Medulla oblongata (tissue), 1 donor: ENCODE data around the gene ANKIB1.

Experiments used
- DNase-seq: peaks from one replicate; pipeline ENCODE4 v3.0.0-alpha.2; 2015; ENCODE audit errors: extremely low spot score

Gene ANKIB1

DNA sequence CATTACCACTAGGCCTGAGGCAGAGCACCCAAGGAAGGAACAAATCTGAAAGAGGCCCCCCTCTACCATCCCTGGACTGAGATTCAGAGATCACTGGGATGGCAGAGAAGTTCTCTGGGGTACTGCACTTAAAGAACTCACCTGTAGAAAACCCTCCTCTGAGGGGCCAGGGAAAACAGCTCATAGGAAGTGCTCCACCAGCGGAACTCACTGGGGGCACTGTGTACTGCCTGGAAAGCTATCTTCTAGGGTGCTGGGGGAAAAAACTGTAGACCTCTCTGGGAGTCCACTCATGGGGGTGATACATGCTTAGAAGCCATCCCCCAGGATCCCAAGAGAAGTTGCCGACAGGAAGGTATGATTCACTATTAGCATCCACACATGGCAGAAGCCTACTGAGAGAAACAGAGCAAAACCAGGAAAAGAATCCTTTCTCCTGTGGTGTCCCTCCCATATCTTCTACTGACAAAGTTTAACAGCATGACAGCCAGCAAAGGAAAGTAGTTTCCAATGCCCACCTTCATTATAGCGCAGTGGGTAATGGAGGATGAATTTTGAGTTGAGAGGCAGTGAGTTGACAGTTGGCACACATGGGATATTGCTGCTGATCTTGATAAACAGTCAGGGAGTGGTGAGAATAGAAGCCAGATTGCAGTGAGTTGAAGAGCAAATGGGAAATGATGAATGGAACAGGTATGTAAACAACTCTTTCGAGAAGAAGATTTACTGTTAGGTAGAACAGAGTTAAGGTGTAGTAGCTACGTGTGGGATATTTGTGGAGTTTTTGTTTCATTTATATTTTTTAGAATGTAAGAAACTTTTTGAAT, 20.9 kb downstream of the ANKIB1 start:
- no peak for DNase-seq

GRCh38 chr7:92268921-92269320, 23.1 kb downstream of the ANKIB1 start:
- no peak for DNase-seq

- no peak for DNase-seq
Observed at GRCh38 chr7:92275327-92275726, 29.6 kb downstream of the ANKIB1 start.

DNA sequence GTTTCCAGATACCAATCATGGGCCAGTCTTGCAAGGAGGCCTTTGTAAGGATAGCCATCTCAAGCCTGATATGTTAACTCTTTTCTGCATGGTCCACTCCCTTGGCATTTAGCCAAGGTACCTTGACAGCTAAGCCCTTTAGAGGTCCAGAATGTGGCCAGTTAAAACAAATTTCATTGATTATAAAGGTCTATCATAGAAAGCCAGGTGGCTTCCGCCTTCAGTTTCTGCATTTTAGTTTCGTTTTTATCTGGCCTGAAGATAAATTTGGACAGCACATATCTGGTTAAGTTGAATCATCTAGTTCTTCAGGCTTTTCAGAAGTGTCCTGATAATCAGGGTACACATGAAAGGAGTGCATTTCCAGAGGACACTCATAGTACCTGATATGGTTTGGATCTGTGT, 30.7 kb downstream of the ANKIB1 start:
- DNase-seq, result no peak

DNA sequence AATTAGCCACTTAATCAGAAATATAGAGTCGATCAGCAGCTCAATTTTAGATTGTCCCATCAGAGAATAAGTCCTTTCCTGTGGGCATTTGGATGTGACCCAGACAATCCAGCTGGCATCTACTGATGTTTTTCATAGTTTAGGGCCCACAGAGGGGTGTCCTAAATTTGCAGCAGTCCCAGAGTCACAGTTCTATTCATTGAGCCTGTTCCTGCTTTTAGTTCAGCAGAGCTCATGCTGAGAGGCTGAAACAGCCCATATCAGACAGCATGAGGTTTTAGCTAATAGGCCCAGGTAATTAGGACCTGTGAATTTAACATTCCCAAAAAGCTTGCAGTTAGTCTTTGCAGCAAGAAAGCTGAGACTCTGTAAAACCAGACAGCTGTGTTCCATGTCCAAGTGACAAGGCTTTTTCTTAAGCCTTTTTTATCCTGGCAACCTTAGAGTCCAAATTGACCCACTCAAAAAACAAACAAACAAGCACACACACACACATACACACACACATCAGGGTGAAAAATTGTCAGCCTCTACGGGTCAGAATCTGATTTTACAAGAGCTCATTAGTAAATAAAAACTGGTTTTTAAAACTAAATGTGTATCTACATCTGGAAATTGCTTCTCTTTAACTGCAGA, 33.7 kb downstream of the ANKIB1 start:
- no peak for DNase-seq

DNA sequence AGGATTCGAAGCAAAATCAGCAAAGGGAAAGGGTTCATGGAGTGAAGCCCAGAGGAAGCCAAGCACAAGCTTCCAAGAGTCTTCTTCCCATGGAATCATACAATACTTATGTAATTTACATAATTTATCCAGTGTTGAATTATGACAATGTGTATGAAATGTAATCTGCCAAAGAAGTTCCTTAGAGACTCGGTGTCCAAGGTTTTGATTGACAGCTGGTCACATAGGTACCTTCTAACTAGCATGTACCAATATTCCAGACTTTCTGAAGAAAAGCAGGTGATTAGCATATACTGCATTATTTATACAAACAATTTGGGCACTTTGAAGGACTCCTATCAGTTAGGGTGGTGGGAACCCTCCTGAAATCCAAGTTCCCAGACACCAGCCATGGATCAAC, 35.3 kb downstream of the ANKIB1 start:
- DNase-seq, result no peak

- DNase-seq, result no peak
Observed at GRCh38 chr7:92282221-92282814, 36.5 kb downstream of the ANKIB1 start.

- DNase-seq, result no peak
Observed at GRCh38 chr7:92282930-92283329, 37.2 kb downstream of the ANKIB1 start.

- no peak for DNase-seq
Observed at GRCh38 chr7:92289321-92289720, 43.5 kb downstream of the ANKIB1 start.

- no peak for DNase-seq
Observed at GRCh38 chr7:92292981-92293380, 47.2 kb downstream of the ANKIB1 start.

DNA sequence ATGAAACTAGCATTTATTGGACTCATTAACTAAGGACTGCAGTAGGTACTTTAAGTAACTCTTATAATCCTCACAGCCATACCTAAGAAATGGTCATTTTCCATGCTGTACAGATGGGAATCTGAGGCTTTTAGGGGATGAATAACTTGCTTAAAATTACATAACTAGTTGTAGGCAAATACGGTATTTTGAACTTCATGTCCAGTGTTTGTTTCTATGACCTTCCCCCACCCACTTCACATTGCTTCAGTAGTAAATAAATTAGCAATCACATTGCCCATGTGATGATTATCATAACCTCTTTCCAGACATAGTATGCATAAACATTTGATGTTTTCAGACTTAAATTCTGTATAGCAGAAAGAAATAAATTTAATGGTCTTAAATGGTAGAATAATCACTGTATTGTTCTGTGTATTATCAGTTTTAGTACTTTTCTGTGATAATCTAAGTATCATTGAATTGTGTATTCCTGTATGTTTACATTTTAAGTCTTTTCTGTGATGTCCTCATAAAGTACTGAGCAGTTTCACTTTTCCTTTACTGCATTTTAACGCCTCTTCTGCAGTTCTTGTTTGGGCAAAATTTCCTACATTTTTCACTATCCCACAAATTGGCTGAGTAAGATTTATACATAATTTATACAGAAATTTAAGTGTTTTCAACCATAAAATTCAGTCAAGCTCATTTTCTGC, 48.3 kb downstream of the ANKIB1 start:
- no peak for DNase-seq

DNA sequence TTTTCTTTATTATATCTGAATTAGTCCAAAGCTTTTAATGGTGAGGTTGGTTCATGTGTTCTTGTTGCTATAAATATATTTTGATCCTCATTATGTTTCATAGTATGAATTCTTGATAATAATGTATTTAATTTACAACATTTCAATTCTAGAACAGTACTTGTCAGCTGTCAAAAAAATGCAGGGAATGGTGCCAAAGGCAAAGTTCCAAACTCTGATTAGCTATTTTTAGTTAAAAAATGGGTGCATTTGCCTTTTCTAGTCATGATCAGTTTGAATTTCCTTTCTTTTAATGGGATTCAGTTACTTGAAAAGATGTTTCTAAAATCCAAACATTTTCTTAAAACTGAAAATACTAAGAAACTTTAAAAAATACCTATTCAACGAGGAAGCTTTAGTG, 49.6 kb downstream of the ANKIB1 start:
- DNase-seq, result no peak

DNA sequence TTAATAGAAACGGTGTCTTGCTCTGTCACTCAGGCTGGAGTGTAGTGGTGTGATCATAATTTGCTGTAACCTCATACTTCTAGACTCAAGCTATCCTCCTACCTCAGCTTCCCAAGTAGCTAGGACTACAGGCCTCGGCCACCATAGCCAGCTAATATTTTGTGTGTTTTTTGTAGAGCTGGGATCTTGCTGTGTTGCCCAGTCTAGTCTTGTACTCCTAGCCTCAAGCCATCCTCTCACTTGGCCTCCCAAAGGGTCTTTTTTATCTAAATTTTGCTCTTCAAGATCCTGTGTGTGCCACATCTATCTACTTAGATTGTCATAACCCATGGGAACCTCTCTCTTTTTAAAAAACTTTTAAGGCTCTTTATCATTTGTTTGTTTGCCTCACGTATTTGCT, 50.5 kb downstream of the ANKIB1 start:
- DNase-seq, result no peak

DNA sequence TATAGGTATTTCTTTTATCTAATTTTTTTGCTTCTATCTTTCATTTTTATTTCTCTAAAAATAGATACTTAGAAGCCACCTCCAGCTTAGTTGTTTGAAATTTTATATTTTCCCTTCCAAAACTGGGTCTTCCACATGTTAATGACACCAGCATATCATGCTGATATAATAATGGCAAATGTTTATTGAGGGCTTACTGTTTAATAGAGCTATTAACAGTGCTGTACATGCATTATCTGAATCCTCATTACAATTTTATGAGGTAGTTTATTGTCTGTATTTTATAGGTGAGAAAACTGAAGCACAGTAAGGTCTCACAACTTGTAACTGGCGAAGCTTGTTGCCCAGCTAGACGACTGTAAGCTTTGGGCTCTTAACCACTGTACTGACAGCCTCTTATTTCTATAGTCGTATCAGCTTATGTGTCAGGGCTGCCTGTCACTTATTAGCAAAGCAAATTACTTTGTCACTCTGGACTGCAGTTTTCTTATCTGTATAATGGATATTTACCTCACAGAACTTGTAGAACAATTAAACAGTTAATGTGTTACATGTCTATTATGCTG, 51.2 kb downstream of the ANKIB1 start:
- no peak for DNase-seq

GRCh38 chr7:92297736-92298135, 52.0 kb downstream of the ANKIB1 start:
- no peak for DNase-seq

DNA sequence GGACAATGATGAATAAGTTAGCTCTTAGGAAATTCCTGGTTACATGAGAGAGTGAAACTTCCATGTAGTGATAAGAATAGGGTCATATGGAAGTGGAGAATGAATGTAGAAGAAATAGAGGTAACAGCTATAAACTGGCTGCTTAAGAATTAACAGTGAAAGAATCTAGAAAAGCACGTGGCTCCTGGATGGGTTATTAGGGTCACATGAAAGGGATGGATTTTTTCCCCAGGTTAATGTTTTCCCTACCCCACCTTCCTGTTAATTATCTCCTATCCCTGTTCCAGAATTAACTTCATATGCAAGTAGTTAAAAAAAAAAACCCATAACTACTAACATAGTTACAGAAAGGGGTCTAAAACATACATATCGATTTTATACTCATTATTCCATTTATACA, 58.0 kb downstream of the ANKIB1 start:
- DNase-seq, result no peak

GRCh38 chr7:92304406-92304893, 58.7 kb downstream of the ANKIB1 start:
- DNase-seq, result no peak

DNA sequence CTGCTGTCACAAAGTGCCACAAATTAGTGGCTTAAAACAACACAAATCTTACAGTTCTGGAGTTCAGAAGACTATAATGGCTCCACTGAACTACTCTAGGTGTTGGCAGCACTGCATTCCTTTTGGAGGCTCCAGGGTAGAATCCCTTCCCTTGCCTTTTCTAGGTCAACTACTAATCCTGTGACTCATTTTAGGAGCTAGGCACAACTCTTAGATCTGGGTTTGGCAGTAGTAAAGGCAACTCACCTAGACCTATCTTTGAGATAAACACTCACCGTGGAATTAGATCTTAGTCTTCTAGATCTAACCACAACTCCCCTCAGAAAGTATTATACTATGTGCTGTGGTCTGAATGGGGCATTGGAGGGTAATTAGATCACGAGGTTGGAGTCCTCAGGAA, 60.4 kb downstream of the ANKIB1 start:
- no peak for DNase-seq

DNA sequence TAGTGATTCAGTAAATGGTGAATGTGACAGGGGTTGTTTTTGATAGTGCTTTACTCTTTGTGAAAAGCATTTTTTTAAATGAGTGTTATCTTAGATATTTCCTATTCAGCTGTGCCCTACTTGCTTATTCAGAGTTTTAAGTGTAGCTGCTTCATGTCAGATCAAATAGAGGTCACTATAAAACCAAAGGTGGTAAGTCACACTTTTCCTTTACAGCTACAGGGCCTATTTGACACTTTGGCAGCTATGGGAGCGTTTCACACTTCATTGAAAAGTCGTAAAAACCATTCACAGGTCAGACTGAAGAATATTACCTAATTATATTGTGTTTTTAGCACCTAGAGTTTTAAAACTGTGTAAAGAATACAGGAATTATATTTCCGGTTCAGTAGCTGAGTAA, 67.3 kb downstream of the ANKIB1 start:
- no peak for DNase-seq

GRCh38 chr7:92319243-92319642, 73.5 kb downstream of the ANKIB1 start:
- DNase-seq, result no peak

DNA sequence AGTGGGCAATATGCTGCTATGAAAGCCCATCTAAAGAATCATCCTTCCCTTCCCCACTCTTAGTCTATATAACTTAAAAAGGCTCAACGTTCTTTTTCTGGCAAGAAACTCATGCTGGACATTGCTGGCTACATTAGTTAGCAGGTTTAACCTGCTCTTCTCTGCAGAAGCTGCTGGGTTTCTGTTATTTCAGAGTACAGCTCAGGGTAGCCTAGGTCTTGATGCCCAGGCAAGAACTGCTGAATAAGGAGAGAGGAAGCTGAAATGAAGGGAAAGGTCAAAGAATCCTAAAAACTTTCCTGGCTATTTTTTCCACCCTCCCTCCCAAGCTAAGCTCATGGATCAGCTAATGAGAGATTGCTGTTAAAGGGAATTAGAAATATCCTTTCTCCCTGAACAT, 79.4 kb downstream of the ANKIB1 start:
- no peak for DNase-seq

GRCh38 chr7:92325858-92326257, 80.1 kb downstream of the ANKIB1 start:
- DNase-seq, result no peak
